HK-2 (cell line): ENCODE results near the gene DOK5.

Experiments
- DNase-seq: peaks from one replicate; pipeline ENCODE4 v3.0.0-alpha.2; 2018; ENCODE audit not compliant: unreplicated experiment

The DOK5 gene

GRCh38 chr20:54692168-54692887 is 216.9 kb downstream of the DOK5 start:
- DNase-seq, result no peak

GRCh38 chr20:54694516-54694915 is 219.1 kb downstream of the DOK5 start:
- DNase-seq, result no peak

GRCh38 chr20:54698373-54698772 is 223.0 kb downstream of the DOK5 start:
- DNase-seq, result no peak
